NT2/D1 (cell line): ENCODE measurements around the gene DUSP28.

Experiments
- SUZ12 ChIP-seq: IDR thresholded peaks from 2 replicates; pipeline ENCODE4 v1.6.1; 2011; ENCODE audit not compliant: insufficient read length, insufficient read depth; ENCODE audit errors: extremely low read depth
- YY1 ChIP-seq: IDR thresholded peaks from 2 replicates; pipeline ENCODE4 v1.6.1; 2011; ENCODE audit not compliant: insufficient read length, insufficient read depth
- ZNF274 ChIP-seq: IDR thresholded peaks from 2 replicates; pipeline ENCODE4 v1.6.1; 2011; ENCODE audit warnings: mild to moderate bottlenecking, low read depth, low read length

DNA sequence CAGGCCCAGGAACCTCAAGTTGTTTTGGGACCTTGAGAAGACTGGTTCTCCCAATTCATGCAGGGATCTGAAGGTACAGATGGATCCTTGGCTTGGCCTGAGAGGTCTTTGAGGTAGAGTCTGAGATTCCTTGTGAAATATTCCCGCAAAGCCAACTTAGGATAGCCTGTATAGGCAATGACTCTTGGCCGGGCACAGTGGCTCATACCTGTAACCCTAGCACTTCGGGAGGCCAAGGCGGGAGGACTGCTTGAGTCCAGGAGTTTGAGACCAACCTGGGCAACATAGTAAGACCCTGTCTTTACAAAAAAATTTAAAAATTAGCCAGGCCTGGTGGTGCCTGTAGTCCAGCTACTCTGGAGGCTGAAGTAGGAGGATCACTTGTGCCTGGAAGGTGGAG, 42.8 kb upstream of the DUSP28 start:
- TF ChIP-seq ZNF274: no peak
- no peak for TF ChIP-seq SUZ12
- no peak for TF ChIP-seq YY1
